Measurements from ENCODE around the gene SYS1. TPM values are rescaled to one million over a fixed set of nuclear protein-coding genes. Genes with fewer than 3 reads are reported as not detected.

SYS1 gene
- total RNA-seq, 4 donors from 2014 or later = 19.2 to 35.6 (median 25.2) TPM

DNA sequence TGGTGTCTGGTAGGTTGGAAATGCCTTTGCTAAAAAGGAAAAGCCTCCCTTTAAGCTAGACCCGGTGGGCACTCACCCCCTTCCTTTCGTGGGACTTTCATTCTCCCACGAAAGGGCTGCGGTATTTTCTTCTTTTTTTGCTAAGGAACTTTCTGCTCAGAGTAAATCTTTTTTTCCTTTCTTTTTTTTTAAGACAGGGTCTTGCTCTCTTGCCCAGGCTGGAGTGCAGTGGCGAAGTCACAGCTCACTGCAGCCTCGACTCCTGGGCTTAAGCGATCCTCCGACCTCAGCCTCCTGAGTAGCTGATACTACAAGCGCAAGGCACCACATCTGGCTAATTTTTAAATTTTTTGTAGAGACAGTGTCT is 11.1 kb downstream of the SYS1 start:
- Histone ChIP-seq H3K9me3 (no peaks in the 10 kb centered on the region), H3K27me3 (no peaks in the 10 kb centered on the region), H3K4me3 (peak overlapping the region in 3 of 4 donors; percentile 55 to 58 (median 55)), H3K4me1 (peaks cover 0 to 20% (median 12%) of the 10 kb centered on the region in 4 donors), H3K36me3 (peaks cover 0 to 22% (median 0%) of the 10 kb centered on the region in 3 donors), H3K27ac (peak overlapping the region in 3 of 4 donors; percentile 78 to 87 (median 79))
- TF ChIP-seq EP300 (IDR thresholded peaks at IDR 0.05) (no peak), POLR2A (IDR thresholded peaks at IDR 0.05) (no peak)
- TF ChIP-seq, protein P1, sequence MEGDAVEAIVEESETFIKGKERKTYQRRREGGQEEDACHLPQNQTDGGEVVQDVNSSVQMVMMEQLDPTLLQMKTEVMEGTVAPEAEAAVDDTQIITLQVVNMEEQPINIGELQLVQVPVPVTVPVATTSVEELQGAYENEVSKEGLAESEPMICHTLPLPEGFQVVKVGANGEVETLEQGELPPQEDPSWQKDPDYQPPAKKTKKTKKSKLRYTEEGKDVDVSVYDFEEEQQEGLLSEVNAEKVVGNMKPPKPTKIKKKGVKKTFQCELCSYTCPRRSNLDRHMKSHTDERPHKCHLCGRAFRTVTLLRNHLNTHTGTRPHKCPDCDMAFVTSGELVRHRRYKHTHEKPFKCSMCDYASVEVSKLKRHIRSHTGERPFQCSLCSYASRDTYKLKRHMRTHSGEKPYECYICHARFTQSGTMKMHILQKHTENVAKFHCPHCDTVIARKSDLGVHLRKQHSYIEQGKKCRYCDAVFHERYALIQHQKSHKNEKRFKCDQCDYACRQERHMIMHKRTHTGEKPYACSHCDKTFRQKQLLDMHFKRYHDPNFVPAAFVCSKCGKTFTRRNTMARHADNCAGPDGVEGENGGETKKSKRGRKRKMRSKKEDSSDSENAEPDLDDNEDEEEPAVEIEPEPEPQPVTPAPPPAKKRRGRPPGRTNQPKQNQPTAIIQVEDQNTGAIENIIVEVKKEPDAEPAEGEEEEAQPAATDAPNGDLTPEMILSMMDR (IDR thresholded peaks at IDR 0.05) = no peak
- DNase-seq (ENCODE audit: low spot score in 2 of 2) = no peak
- WGBS, 2 donors = 56 to 66% methylated on average over 9 of the region's 9 CpGs

DNA sequence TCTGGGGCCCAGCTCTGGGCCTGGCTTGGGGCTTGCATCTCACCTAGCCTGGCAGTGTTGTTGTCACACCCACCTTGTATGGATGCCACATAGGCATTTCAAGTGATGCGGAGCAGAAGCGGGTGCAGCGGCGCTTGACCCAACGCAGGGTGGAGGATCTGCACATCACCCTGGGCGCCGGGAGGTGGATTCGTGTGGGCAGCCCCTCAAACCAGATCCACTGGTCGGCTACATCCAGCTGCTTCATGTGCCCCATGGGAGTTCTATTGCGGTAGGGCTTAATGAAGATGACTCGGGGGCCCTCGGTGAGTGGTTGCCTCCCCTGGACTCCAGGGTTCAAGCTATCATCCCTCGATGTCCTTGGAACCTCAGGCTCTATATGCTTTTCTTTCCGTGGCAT is 12.0 kb downstream of the SYS1 start:
- WGBS, 2 donors = 87 to 88% methylated on average over 13 of the region's 14 CpGs
- Histone ChIP-seq H3K9me3 (no peaks in the 10 kb centered on the region), H3K4me1 (peaks cover 0 to 20% (median 12%) of the 10 kb centered on the region in 4 donors), H3K27ac (no peak overlapping the region), H3K36me3 (peaks cover 0 to 20% (median 0%) of the 10 kb centered on the region in 3 donors), H3K27me3 (no peaks in the 10 kb centered on the region), H3K4me3 (no peak overlapping the region)
- TF ChIP-seq EP300 (IDR thresholded peaks at IDR 0.05) = no peak
- DNase-seq (ENCODE audit: low spot score in 2 of 2) = no peak

DNA sequence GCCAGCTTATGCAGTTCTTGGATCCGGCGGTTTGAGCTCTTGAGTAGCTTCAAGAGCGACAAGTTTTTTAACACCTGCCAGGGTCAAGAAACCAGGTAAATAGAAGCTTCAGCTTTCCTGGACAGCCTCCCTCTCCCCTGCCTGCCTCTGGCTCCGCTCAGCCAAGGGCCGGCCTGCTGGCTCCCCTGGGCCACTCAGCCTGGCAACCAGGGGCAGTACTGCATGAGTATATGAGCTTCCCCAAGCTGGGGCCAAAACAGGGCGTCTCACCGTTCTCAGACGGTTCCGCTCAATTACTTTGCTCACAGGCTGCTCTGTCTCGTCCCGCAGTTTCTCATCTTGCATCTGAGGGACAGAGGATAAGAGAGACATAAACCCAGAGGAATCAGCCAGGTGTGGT is 14.3 kb downstream of the SYS1 start:
- H3K27ac ChIP-seq = no peak overlapping the region
- DNase-seq (ENCODE audit: low spot score in 2 of 2) = no peak
- H3K27me3 ChIP-seq = no peaks in the 10 kb centered on the region
- peaks cover 0 to 19% (median 12%) of the 10 kb centered on the region in 4 donors for H3K4me1 ChIP-seq
- no peaks in the 10 kb centered on the region for H3K9me3 ChIP-seq
- H3K36me3 ChIP-seq = peaks cover 0 to 14% (median 0%) of the 10 kb centered on the region in 3 donors
- no peak overlapping the region for H3K4me3 ChIP-seq
- TF ChIP-seq EP300 (IDR thresholded peaks at IDR 0.05) (no peak), POLR2A (IDR thresholded peaks at IDR 0.05) (no peak)
- TF ChIP-seq, protein P1 (IDR thresholded peaks at IDR 0.05) = no peak
- WGBS, 2 donors = 78% methylated on average over 11 of the region's 11 CpGs

DNA sequence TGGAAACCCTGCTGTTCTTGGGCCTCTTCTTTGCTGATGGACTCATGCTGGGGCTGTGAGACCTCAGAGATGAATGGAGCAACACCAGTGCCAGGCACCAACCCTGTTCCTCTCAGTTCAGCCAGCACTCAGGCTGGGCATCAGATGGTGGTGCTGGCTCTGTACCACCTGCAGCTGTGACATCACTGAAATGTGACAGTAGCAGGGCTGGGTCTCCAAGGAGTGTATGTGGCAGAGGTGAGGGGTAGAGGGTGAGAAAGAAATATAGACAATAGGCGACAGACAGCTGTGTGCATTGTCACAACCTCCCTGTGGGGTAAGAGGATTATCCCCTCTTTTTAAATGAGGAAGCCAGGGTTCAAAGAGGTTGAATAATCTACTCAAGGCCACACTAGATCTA is 15.2 kb downstream of the SYS1 start, which contains the start of gene TP53TG5:
TSS of gene TP53TG5 (minus strand) at position 135 of the 400 bp plus-strand sequence. CDS start at position 46, 89 bp downstream.
- DNase-seq (ENCODE audit: low spot score in 2 of 2) = no peak
- Histone ChIP-seq H3K36me3 (peaks cover 0 to 14% (median 0%) of the 10 kb centered on the region in 3 donors), H3K4me3 (no peak within 1 kb of the TSS), H3K4me1 (peaks cover 0 to 10% (median 6%) of the 10 kb centered on the region in 4 donors), H3K27me3 (no peaks in the 10 kb centered on the region), H3K27ac (no peak within 1 kb of the TSS), H3K9me3 (no peaks in the 10 kb centered on the region)
- TF ChIP-seq POLR2A (IDR thresholded peaks at IDR 0.05) (no peak), EP300 (IDR thresholded peaks at IDR 0.05) (no peak)
- TF ChIP-seq, protein P1 (IDR thresholded peaks at IDR 0.05) = no peak
- WGBS, 2 donors = 85 to 94% methylated on average over 1 of the region's 1 CpG

DNA sequence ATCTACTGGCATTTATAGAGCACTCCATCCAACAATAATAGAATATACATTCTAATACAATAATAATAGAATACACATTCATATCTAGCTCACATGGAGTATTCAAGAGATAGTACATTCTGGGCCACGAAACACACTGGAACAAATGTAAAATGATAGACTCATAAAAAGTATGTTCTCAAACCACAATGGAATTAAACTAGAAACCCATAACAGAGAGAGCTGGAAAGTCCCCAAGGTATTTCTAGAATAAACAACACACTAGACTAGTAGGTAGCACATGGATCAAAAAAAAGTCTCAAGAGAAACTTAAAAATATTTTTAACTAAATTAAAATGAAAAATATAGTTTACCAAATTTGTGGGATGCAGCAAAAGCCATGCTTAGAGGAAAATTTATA is 24.3 kb downstream of the SYS1 start:
- Histone ChIP-seq H3K36me3 (peaks cover 0 to 4% (median 0%) of the 10 kb centered on the region in 3 donors), H3K4me1 (no peaks in the 10 kb centered on the region), H3K27ac (no peak overlapping the region), H3K9me3 (peaks cover 0 to 6% (median 0%) of the 10 kb centered on the region in 4 donors), H3K4me3 (no peak overlapping the region), H3K27me3 (no peaks in the 10 kb centered on the region)
- TF ChIP-seq, protein P1 (IDR thresholded peaks at IDR 0.05) = no peak
- TF ChIP-seq POLR2A (IDR thresholded peaks at IDR 0.05) (no peak), EP300 (IDR thresholded peaks at IDR 0.05) (no peak)
- no peak for DNase-seq (ENCODE audit: low spot score in 2 of 2)
- WGBS, 2 donors = 90 to 96% methylated on average over 1 of the region's 1 CpG
